ENCODE data around the gene TRIM63.

- TF ChIP-seq POLR2AphosphoS5 (IDR thresholded peaks at IDR 0.05) (no peak), POLR2A (IDR thresholded peaks at IDR 0.05) (no peak)
- TF ChIP-seq, protein P1, sequence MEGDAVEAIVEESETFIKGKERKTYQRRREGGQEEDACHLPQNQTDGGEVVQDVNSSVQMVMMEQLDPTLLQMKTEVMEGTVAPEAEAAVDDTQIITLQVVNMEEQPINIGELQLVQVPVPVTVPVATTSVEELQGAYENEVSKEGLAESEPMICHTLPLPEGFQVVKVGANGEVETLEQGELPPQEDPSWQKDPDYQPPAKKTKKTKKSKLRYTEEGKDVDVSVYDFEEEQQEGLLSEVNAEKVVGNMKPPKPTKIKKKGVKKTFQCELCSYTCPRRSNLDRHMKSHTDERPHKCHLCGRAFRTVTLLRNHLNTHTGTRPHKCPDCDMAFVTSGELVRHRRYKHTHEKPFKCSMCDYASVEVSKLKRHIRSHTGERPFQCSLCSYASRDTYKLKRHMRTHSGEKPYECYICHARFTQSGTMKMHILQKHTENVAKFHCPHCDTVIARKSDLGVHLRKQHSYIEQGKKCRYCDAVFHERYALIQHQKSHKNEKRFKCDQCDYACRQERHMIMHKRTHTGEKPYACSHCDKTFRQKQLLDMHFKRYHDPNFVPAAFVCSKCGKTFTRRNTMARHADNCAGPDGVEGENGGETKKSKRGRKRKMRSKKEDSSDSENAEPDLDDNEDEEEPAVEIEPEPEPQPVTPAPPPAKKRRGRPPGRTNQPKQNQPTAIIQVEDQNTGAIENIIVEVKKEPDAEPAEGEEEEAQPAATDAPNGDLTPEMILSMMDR (IDR thresholded peaks at IDR 0.05), result no peak
Observed at GRCh38 chr1:26045722-26046245, 21.6 kb downstream of the TRIM63 start, which contains the start of gene SLC30A2.
